ENCODE data around the gene FAIM2.

The FAIM2 gene

GRCh38 chr12:49903700-49904423 lies at the start of gene FAIM2:
Gene FAIM2 (minus strand): TSS chr12:49903900. CDS start chr12:49903792, 108 bp downstream.
- H3K27me3 ChIP-seq (ENCODE audit: control insufficient read depth, insufficient read depth, low read length) = peaks cover 19% of the 10 kb centered on the region
- H3K9me3 ChIP-seq (ENCODE audit: control insufficient read depth, insufficient read depth, low read length) = no peaks in the 10 kb centered on the region
- H3K4me3 ChIP-seq (ENCODE audit: low read depth, low read length) = peak within 1 kb of the TSS; percentile 46
- no peaks in the 10 kb centered on the region for H3K36me3 ChIP-seq (ENCODE audit: control insufficient read depth, insufficient read depth, low read length)
- peaks cover 3% of the 10 kb centered on the region for H3K4me1 ChIP-seq (ENCODE audit: control insufficient read depth, insufficient read depth, low read length)
- H3K9ac ChIP-seq (ENCODE audit: low read depth, low read length) = no peak within 1 kb of the TSS

DNA sequence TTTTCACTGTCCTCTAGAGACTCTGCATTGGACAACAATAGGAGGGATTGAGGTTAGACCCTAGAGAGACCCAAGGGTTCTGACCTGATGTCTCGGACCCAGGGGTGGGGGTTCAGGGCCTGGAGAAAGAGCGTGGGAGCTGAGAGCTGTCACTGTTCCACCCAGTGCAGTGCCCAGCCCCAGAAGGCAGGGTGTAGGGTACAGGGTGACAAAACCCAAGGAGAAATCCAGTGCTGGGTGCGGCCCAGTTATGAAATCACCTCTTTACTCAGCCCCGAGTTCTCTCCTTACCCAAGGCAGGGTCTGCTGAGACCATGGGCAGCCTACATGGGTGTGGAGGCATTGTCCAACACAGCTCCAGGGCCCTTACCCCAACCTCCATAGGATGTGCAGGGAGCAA lies 49.5 kb upstream of the FAIM2 start:
- no peaks in the 10 kb centered on the region for H3K9me3 ChIP-seq (ENCODE audit: control insufficient read depth, insufficient read depth, low read length)
- no peak overlapping the region for H3K4me3 ChIP-seq (ENCODE audit: low read depth, low read length)
- H3K9ac ChIP-seq (ENCODE audit: low read depth, low read length) = no peak overlapping the region
- H3K4me1 ChIP-seq (ENCODE audit: control insufficient read depth, insufficient read depth, low read length) = no peaks in the 10 kb centered on the region
- H3K36me3 ChIP-seq (ENCODE audit: control insufficient read depth, insufficient read depth, low read length) = no peaks in the 10 kb centered on the region
- peaks cover 29% of the 10 kb centered on the region for H3K27me3 ChIP-seq (ENCODE audit: control insufficient read depth, insufficient read depth, low read length)

- Histone ChIP-seq H3K9ac (ENCODE audit: low read depth, low read length) (no peak overlapping the region), H3K4me3 (ENCODE audit: low read depth, low read length) (no peak overlapping the region), H3K9me3 (ENCODE audit: control insufficient read depth, insufficient read depth, low read length) (no peaks in the 10 kb centered on the region), H3K27me3 (ENCODE audit: control insufficient read depth, insufficient read depth, low read length) (peaks cover 23% of the 10 kb centered on the region), H3K4me1 (ENCODE audit: control insufficient read depth, insufficient read depth, low read length) (peaks cover 3% of the 10 kb centered on the region), H3K36me3 (ENCODE audit: control insufficient read depth, insufficient read depth, low read length) (no peaks in the 10 kb centered on the region)
Observed at GRCh38 chr12:49952391-49953055, 48.8 kb upstream of the FAIM2 start.

- no peaks in the 10 kb centered on the region for H3K36me3 ChIP-seq (ENCODE audit: control insufficient read depth, insufficient read depth, low read length)
- H3K9me3 ChIP-seq (ENCODE audit: control insufficient read depth, insufficient read depth, low read length) = no peaks in the 10 kb centered on the region
- H3K9ac ChIP-seq (ENCODE audit: low read depth, low read length) = no peak overlapping the region
- H3K27me3 ChIP-seq (ENCODE audit: control insufficient read depth, insufficient read depth, low read length) = peaks cover 17% of the 10 kb centered on the region
- H3K4me3 ChIP-seq (ENCODE audit: low read depth, low read length) = no peak overlapping the region
- H3K4me1 ChIP-seq (ENCODE audit: control insufficient read depth, insufficient read depth, low read length) = peaks cover 3% of the 10 kb centered on the region
Observed at GRCh38 chr12:49951411-49952240, 47.9 kb upstream of the FAIM2 start.

DNA sequence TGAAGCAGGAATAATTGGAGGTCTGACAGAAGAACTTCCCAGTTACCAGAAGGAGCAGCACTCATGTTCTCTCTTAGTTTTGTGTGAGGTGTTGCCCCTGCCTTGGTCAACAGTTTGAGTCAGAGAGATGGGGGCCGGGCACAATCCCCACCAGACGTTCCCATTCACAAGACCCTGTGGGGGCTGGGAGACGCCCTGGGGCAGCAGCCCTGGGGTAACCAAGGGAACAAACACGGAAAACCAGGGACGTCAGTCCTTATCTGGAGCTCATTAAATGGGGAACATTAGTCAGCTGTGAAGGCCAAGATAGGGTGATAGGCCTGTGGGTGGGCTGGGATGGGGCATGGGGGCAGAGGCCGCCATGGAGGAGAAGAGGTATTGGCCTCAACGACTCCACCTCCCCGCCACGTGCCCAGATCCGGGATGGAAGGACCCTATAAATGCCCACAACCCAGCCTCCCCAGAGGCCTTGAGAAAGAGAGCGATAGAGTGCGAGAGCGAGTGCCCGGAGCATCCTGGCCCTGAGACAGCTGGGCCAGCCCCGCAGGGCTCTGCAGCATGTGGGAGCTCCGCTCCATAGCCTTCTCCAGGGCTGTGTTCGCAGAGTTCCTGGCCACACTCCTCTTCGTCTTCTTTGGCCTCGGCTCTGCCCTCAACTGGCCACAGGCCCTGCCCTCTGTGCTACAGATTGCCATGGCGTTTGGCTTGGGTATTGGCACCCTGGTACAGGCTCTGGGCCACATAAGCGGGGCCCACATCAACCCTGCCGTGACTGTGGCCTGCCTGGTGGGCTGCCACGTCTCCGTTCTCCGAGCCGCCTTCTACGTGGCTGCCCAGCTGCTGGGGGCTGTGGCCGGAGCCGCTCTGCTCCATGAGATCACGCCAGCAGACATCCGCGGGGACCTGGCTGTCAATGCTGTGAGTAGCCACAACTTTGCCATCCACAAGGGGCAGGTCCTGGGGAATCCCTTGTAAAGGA lies 46.9 kb upstream of the FAIM2 start, which contains the start of gene AQP2:
TSS of gene AQP2 (plus strand) at position 465 of the 979 bp plus-strand sequence. CDS start at position 559, 94 bp downstream.
- Histone ChIP-seq H3K27me3 (ENCODE audit: control insufficient read depth, insufficient read depth, low read length) (peaks cover 6% of the 10 kb centered on the region), H3K9ac (ENCODE audit: low read depth, low read length) (no peak within 1 kb of the TSS), H3K9me3 (ENCODE audit: control insufficient read depth, insufficient read depth, low read length) (no peaks in the 10 kb centered on the region), H3K36me3 (ENCODE audit: control insufficient read depth, insufficient read depth, low read length) (no peaks in the 10 kb centered on the region), H3K4me3 (ENCODE audit: low read depth, low read length) (no peak within 1 kb of the TSS), H3K4me1 (ENCODE audit: control insufficient read depth, insufficient read depth, low read length) (peaks cover 11% of the 10 kb centered on the region)

- H3K4me1 ChIP-seq (ENCODE audit: control insufficient read depth, insufficient read depth, low read length) = peaks cover 11% of the 10 kb centered on the region
- H3K36me3 ChIP-seq (ENCODE audit: control insufficient read depth, insufficient read depth, low read length) = no peaks in the 10 kb centered on the region
- H3K4me3 ChIP-seq (ENCODE audit: low read depth, low read length) = no peak overlapping the region
Observed at GRCh38 chr12:49949866-49950265, 46.2 kb upstream of the FAIM2 start.

GRCh38 chr12:49948866-49949845 lies 45.5 kb upstream of the FAIM2 start:
- H3K4me1 ChIP-seq (ENCODE audit: control insufficient read depth, insufficient read depth, low read length) = peaks cover 11% of the 10 kb centered on the region
- no peak overlapping the region for H3K9ac ChIP-seq (ENCODE audit: low read depth, low read length)
- H3K4me3 ChIP-seq (ENCODE audit: low read depth, low read length) = no peak overlapping the region
- H3K27me3 ChIP-seq (ENCODE audit: control insufficient read depth, insufficient read depth, low read length) = peaks cover 5% of the 10 kb centered on the region
- H3K9me3 ChIP-seq (ENCODE audit: control insufficient read depth, insufficient read depth, low read length) = no peaks in the 10 kb centered on the region
- no peaks in the 10 kb centered on the region for H3K36me3 ChIP-seq (ENCODE audit: control insufficient read depth, insufficient read depth, low read length)

More at GRCh38 chr12:49949866-49950265, 46.2 kb upstream of the FAIM2 start:
- H3K9me3 ChIP-seq (ENCODE audit: control insufficient read depth, insufficient read depth, low read length) = no peaks in the 10 kb centered on the region
- H3K9ac ChIP-seq (ENCODE audit: low read depth, low read length) = no peak overlapping the region
- peaks cover 7% of the 10 kb centered on the region for H3K27me3 ChIP-seq (ENCODE audit: control insufficient read depth, insufficient read depth, low read length)

DNA sequence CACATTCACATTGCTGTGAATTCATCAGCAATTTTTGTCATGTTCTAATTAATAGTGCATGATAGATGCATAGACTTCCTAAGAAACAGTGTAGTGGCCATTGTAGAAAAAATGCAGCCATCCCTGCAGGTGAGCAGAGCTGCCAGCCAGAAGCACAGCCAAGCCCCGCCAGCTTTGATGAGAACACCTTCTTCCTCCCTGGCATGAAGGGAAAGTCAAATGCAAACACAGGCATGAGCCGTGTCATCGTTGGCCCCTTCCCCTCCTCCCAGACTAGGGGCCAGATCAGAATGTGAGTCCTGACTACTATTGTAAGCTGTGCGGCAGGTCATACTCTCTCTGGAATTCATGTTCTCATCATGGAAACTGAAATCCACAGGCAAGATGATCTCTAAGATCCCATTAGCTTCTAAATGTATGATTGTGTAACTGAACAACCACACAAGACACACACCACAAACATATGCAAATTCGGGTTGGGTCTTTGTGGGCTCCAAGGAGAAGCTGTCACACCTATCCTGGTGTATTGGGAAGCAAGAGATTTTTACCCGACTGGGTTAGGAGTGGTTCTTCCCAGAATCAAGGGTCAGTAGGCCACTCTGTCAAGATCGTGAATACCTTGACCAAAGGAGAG lies 44.0 kb upstream of the FAIM2 start:
- Histone ChIP-seq H3K4me3 (ENCODE audit: low read depth, low read length) (no peak overlapping the region), H3K27me3 (ENCODE audit: control insufficient read depth, insufficient read depth, low read length) (peaks cover 5% of the 10 kb centered on the region), H3K4me1 (ENCODE audit: control insufficient read depth, insufficient read depth, low read length) (peaks cover 11% of the 10 kb centered on the region), H3K9ac (ENCODE audit: low read depth, low read length) (no peak overlapping the region), H3K36me3 (ENCODE audit: control insufficient read depth, insufficient read depth, low read length) (no peaks in the 10 kb centered on the region), H3K9me3 (ENCODE audit: control insufficient read depth, insufficient read depth, low read length) (no peaks in the 10 kb centered on the region)

- Histone ChIP-seq H3K36me3 (ENCODE audit: control insufficient read depth, insufficient read depth, low read length) (no peaks in the 10 kb centered on the region), H3K4me1 (ENCODE audit: control insufficient read depth, insufficient read depth, low read length) (peaks cover 13% of the 10 kb centered on the region), H3K27me3 (ENCODE audit: control insufficient read depth, insufficient read depth, low read length) (peaks cover 5% of the 10 kb centered on the region), H3K9me3 (ENCODE audit: control insufficient read depth, insufficient read depth, low read length) (no peaks in the 10 kb centered on the region), H3K9ac (ENCODE audit: low read depth, low read length) (no peak overlapping the region), H3K4me3 (ENCODE audit: low read depth, low read length) (no peak overlapping the region)
Observed at GRCh38 chr12:49946497-49946896, 42.8 kb upstream of the FAIM2 start.

- Histone ChIP-seq H3K27me3 (ENCODE audit: control insufficient read depth, insufficient read depth, low read length) (peaks cover 5% of the 10 kb centered on the region), H3K36me3 (ENCODE audit: control insufficient read depth, insufficient read depth, low read length) (no peaks in the 10 kb centered on the region), H3K4me1 (ENCODE audit: control insufficient read depth, insufficient read depth, low read length) (peaks cover 13% of the 10 kb centered on the region), H3K4me3 (ENCODE audit: low read depth, low read length) (peak overlapping the region; percentile 10), H3K9ac (ENCODE audit: low read depth, low read length) (no peak overlapping the region), H3K9me3 (ENCODE audit: control insufficient read depth, insufficient read depth, low read length) (no peaks in the 10 kb centered on the region)
Observed at GRCh38 chr12:49946086-49946485, 42.4 kb upstream of the FAIM2 start.
